NCI-H1417 (cell line): ENCODE data around the gene DCUN1D2.
"Not testable (repeated sequence)": the region's sequence is repeated elsewhere in the genome, so short reads cannot be mapped to it uniquely, and the experiment has no call there.

ENCODE experiments used
- DNase-seq, 3 experiments: peaks; one replicate each; lab custom pipeline; 2025; lab: John Stamatoyannopoulos, UW

The DCUN1D2 gene

GRCh38 chr13:113490496-113491417 is at the start of gene DCUN1D2:
Gene DCUN1D2, minus strand, starts transcription at chr13:113490711. Its CDS starts 42 bp downstream, at chr13:113490669.
- DNase-seq = peak; percentile 94 to 99 (median 98)

DNA sequence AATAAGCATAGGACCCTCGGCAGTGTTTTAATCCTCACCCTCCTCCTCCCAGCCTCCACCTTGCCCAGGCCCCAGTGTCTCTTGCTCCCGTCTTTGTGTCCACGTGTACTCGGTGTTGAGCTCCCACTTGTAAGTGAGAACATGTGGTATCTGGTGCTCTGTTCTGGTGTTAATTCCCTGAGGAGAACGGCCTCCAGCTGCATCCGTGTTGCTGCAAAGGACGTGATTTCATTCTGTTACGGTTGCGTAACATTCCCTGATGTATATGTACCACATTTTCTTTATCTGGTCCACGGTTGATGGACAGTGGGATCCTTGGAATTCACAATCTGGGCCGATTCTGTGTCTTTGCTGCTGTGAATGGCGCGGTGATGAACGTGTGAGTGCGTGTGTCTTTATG is 49.3 kb upstream of the DCUN1D2 start:
- DNase-seq = no peak

DNA sequence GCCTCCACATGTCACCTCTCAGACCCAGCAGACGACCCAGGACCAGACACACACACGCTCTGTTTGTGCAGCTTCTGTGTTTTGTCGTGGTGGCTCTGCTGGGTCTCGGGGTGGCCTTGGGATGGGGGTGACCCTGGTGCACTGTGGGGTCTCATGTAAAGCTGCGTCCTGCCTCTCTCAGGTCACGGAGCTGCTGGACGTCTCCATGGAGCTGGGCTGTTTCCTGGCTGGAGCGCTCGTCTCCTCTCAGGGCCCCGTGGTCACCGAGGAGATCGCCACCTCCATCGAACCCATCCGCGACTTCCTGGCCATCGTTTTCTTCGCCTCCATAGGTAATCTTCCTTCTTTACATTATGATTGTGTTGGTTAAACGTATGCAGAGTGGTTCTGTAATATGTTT is 48.7 kb upstream of the DCUN1D2 start:
- no peak for DNase-seq

GRCh38 chr13:113538689-113539058 is 48.2 kb upstream of the DCUN1D2 start:
- DNase-seq = no peak

GRCh38 chr13:113537909-113538688 is 47.6 kb upstream of the DCUN1D2 start:
- DNase-seq = no peak

DNA sequence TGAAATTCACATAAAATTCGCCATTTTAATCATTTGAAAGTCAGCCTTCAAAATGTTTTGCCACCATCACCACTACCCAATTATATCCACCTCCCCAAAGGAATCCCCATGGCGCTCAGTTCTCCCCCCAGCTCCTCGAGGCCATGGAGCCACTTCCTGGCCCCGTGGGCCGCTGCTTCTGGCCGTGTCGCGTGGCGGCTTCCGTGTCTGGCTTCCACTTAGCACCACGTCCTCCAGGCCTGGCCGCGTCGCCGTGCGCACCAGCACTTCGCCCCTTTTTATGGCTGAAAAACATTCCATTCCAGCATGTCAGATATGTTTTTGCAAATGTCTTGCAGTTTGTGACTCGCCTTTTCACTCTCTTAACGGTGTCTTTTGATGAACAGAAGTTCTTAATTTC is 46.7 kb upstream of the DCUN1D2 start:
- no peak for DNase-seq

DNA sequence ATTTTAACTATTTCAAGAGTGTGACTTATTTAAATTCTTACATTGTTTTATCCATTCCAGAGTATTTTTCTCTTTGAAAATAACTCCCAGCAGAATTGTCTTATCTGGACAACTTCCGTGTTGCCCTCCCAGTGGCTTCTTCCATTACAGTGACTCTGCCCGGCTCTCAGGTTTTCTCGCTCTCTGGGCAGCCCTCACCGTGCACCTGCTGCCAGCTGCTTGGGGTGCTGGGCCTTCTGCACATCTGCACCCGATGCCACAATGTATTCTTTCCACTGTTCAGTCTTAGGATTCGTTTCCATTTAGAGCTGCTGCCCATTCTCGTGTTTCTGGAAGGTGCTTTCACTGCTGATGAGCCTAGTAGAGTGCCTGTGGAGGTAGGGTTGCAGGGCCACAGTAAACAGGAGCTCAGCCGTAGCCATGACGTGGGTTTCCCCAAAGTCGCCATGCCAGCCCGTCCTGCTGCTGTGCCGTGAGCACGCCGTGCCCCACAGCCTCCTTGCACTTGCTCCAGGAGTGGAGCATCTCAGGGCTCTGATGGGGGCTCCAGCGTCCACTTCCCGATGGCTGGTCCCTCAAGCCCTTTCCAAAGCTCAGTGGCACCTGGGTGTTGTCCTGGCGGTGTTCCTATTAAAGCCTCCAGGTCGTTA is 46.1 kb upstream of the DCUN1D2 start:
- DNase-seq = no peak

DNA sequence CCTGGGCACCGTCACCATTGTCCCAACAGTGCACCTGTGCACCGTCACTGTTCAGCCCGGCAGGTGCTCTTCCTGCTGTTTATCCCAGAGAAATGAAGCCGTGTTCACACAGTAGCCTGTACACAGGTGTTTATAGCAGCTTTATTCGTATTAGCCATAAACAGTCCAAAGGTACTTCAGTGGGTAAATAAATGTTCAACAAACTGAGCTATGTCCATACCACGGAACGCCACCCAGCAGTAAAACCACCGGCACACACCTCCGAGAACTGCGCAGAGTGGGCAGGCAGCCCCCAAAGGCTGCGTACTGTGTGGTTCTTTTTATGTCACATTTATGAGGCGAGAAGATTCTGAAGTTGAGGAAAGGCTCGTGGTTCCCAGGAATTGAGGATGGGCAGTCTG is 44.9 kb upstream of the DCUN1D2 start:
- peak in 1 of 3 experiments; percentile 53 for DNase-seq

DNA sequence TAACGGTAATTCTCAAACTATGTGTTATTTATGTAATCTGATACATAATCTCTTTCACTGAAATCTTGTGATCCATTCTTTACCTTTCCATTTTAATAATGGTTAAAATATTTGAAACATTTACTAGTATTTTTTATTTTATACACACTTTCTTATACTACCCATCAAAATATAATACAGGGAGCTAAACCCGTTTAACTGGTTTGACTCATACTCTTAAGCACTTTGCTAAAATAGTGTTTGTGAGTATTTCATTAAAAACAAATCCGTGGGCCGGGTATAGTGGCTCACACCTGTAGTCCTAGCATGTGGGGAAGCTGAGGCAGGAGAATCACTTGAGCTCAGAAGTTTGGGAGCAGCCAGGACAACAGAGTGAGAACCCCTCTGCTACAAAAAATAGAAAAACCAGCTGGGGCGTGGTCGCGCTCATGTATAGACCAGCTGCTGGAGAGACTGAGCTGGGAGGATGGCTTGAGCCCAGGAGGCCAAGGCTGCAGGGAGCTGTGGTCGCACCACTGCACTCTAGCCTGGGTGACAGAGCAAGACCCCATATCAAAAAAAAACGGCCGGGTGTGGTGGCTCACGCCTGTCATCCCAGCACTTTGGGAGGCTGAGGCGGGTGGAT is 43.8 kb upstream of the DCUN1D2 start:
- DNase-seq = no peak

GRCh38 chr13:113533161-113533840 is 42.8 kb upstream of the DCUN1D2 start:
- DNase-seq = no peak

DNA sequence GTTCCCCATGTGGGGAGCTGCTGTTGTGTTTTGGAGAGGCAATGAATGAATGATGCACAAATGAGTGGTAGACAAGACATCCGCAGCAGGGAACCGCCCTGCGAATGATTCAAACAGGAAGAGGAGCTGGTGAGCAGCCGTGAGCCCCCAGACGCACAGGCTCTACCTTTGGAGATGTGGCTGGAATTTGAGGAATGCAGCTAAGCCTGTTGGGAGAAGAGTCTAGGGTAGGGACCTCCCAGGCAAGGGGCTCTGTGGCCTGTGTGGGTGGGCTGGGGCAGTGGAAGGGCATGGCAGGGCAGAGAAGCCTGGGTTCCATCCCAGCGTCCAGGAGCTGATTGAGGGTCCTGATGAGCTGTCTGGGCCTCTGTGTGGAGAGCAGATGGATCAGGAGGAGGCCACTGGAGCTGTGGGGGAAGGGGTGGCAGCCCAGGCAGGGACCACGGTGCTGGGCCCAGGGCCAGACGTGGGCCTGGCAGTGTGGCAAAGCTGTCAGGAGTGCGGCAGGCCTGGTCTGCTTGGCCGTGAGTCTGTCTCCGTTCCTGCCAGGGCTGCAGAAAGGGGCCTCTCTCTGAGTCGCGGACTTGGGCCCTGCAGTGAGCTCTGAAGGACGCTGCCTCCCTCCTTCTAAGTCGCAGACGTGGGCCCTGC is 41.8 kb upstream of the DCUN1D2 start:
- no peak for DNase-seq

GRCh38 chr13:113531041-113531873 is 40.7 kb upstream of the DCUN1D2 start:
- DNase-seq = no peak

DNA sequence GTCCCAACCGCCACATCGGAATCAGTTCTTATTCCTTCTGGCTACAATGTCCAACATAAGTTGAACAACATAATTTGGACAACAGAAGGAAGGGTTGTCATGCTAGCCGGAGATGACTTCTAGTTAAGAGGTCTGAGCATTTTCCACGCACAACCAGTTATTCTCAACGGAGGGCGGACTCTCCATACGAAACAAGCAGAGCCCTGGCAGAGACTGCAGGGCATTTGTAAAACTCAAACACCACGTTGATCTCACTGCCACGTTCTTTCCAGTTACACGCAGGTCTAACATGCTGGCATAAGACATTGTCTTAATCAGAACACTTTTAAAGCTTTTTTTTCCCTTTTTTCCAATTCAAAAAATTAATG is 38.3 kb upstream of the DCUN1D2 start:
- peak in 1 of 3 experiments; percentile 50 for DNase-seq

- peak in 1 of 3 experiments; percentile 50 for DNase-seq
Measured at GRCh38 chr13:113528101-113528812, 37.7 kb upstream of the DCUN1D2 start.

DNA sequence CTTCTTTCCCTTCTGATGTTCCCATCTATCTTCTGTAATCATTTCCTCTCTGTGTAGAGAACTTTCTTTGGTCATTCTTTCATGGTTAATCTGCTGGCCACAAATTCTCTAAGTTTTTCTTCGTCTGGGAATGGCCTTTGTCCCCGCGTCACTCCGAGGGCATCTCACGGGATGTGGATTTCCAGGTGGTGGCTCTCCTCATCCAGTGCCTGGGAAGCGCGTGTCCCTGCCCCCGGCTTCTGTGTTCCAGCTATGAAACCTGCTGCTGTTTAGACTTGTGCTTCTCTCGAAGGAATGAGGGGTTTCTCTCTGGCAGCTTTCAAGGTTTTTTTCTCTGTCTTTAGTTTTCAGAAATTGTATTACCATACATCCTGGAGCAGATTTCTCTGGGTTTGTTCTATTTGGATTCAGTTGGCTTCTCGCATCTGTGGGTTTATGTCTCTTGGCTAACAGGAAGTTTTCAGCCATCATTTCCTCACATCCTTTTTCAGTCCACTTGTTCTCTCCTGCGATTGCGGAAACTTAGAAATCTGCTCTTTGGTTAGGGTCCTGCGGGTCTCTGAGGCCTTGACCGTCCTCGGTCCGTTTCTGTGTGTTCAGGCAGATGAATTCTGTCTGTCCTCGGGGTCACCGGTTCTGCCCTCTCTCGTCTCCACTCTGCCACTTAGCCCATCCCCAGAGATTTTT is 36.9 kb upstream of the DCUN1D2 start:
- no peak for DNase-seq

- peak in 2 of 3 experiments; percentile 41 to 77 for DNase-seq
Measured at GRCh38 chr13:113526466-113527220, 36.1 kb upstream of the DCUN1D2 start.

- not testable (repeated sequence) for DNase-seq
Measured at GRCh38 chr13:113522438-113522837, 31.9 kb upstream of the DCUN1D2 start.

DNA sequence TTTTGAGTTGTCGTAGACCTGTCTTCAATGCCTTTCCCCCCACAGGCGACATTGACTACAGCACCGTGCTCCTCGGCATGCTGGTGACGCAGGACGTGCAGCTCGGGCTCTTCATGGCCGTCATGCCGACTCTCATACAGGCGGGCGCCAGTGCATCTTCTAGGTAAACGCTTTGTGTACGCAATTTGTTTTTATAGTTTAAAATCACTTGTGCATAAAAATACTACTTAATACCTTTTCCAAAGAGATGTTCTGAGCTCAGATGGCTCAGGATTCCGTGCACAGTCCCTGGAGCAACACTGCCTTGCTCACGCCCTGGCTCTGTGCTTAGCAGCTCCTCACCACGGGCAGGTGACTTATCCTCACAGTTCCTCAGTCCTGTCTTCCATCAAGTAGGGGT is 30.1 kb upstream of the DCUN1D2 start:
- DNase-seq = no peak
